Skin epidermis (tissue), 12 donors: ENCODE data around the gene PWWP2A.
"Not testable (repeated sequence)": the region's sequence is repeated elsewhere in the genome, so short reads cannot be mapped to it uniquely, and the experiment has no call there.

Experiments
- H3K27ac ChIP-seq, 21 experiments: fragments of 200-600 bp; sonication (generic) in 11 of 21; one replicate each; pipeline ENCODE4 v1.5.0; 2020; ENCODE audit warnings: mild to moderate bottlenecking in 3 of 21, inconsistent platforms in 2 of 21, moderate library complexity in 2 of 21
- H3K4me3 ChIP-seq, 7 experiments: fragments of 200-600 bp; sonication (generic) in 2 of 7; one replicate each; pipeline ENCODE4 v1.5.0; 2020; ENCODE audit warnings: inconsistent platforms in 2 of 7, mild to moderate bottlenecking in 2 of 7, moderate library complexity in 1 of 7

The PWWP2A gene

GRCh38 chr5:160082614-160083500, 36.4 kb downstream of the PWWP2A start:
- Histone ChIP-seq H3K4me3 (no peak overlapping the region), H3K27ac (no peak overlapping the region)

- H3K27ac ChIP-seq: no peak overlapping the region
Measured at GRCh38 chr5:160081495-160081894, 37.8 kb downstream of the PWWP2A start.

DNA sequence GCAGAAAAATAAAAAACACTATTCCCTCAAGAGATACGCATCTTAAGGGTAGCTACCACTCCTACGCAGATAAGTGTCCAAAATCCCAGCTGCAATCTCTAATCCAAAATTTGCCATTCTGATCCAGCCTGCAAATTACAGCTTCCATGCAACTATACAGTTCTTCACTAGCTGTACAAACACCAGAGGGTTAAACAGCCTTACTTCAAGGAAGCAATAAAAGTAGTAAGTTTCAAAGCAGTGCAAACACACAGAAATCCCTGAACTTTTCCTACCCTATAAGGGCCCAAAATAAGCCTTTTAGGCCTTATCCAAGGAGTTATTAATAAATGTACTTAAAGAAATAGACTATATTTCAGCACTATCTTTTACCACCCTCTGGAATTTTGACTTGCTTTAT, 39.5 kb downstream of the PWWP2A start:
- no peak overlapping the region for H3K27ac ChIP-seq
- H3K4me3 ChIP-seq: no peak overlapping the region

More at GRCh38 chr5:160081495-160081894, 37.8 kb downstream of the PWWP2A start:
- H3K4me3 ChIP-seq: no peak overlapping the region

GRCh38 chr5:160076997-160077396, 42.3 kb downstream of the PWWP2A start:
- Histone ChIP-seq H3K4me3 (no peak overlapping the region), H3K27ac (no peak overlapping the region)

DNA sequence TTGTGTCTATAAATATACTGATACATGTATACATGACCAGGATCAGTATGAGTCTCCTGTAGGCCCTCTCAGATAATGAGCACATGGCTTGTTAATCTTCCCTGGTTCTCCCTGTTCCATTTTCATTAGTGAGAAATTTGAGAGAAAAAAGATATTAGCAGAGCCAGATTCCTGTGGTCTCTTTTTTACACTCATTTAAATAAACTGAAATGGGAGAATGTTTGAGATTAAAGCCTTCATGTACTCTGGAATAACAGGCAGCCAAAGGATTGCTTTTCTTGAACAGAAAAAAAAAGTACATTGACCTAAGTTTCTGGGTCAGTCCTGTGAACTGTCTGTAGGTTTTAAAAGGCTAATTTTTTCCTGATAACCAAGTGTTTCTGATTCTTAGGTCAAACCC, 44.2 kb downstream of the PWWP2A start:
- H3K27ac ChIP-seq: no peak overlapping the region

DNA sequence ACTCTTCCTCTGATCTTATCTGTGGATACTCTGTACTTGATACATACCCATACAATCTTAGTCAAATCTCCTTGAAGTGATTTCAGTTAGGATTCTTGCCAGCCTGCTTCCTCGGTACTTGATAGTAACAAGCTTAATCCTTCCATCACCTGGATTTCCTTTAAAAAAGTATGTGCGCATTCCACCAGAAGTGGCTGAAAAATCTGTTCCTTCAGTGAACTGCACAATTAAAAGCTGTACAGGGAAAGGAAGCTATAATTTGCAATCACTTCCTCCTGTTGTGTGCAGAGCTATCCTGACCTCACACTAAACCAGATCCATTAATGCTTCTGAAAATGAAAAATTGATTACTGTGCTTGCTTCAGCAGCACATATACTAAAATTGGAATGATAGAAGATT, 47.3 kb downstream of the PWWP2A start:
- Histone ChIP-seq H3K4me3 (no peak overlapping the region), H3K27ac (peak overlapping the region in 1 of 21 experiments; percentile 21)

More for the DNA sequence above, 44.2 kb downstream of the PWWP2A start:
- no peak overlapping the region for H3K4me3 ChIP-seq

- Histone ChIP-seq H3K4me3 (no peak overlapping the region), H3K27ac (peak overlapping the region in 1 of 21 experiments; percentile 21)
Measured at GRCh38 chr5:160071516-160071915, 47.7 kb downstream of the PWWP2A start.

DNA sequence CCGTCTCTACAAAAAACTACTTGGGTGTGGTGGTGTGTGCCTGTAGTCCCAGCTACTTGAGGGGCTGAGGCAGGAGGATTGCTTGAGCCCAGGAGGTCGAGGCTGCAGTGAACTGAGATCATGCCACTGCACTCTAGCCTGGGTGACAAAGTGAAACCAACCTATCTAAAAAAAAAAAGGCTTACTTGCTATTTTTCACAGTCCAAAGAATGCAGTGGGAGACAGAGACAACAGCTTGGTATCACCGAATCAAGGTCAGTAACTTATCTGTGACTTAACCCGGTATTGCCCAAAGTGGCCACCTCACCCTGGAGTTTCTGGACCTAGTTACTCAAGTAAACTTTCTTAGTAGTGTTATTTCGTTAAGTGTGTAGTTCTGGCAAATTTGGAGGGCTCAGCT, 50.1 kb downstream of the PWWP2A start:
- not testable (repeated sequence) for H3K4me3 ChIP-seq, H3K27ac ChIP-seq

- Histone ChIP-seq H3K4me3 (no peak overlapping the region), H3K27ac (peak overlapping the region in 19 of 21 experiments; percentile 42 to 85 (median 71))
Measured at GRCh38 chr5:160064995-160065614, 54.1 kb downstream of the PWWP2A start.

DNA sequence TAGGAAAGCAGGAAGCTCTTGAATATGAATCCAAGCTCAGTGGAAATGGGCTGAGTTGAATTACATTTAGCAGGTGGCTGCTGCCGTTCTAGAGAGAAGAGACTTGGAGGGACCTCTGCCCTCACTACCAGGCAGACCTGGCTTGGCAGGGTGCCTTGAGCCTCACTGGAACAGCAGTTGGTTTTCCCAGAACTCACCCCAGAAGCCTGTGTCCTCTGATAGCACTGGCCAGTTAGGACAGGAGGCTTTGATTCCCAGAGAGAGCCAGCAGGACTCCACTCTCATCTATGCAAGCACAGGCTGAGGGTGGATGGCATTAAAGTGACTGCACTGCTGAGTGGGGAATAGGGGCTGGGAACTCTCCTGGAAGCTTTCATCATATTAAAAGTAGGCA, 54.8 kb downstream of the PWWP2A start:
- Histone ChIP-seq H3K4me3 (no peak overlapping the region), H3K27ac (peak overlapping the region in 20 of 21 experiments; percentile 17 to 85 (median 70))

DNA sequence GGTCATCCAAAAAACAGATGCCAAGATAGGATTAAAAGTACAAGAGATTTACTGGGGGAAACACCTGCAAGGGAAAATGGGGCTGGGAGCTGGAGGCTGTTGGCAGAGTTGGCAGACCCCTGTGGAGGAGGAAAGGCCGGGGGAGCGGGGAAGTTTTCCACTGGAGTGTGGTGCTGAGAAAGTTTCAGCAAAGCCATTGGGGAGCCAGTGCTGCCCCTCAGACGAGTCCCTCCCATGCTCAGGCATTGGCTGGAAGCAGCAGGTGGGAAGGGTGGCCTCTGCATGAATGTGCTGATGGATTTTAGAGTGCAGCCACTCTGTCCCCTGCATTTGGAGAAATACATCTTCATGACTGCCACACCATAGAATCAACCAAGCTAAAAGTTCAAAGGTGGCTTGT, 57.5 kb downstream of the PWWP2A start:
- Histone ChIP-seq H3K4me3 (no peak overlapping the region), H3K27ac (peak overlapping the region in 1 of 21 experiments; percentile 17)

- Histone ChIP-seq H3K27ac (no peak overlapping the region), H3K4me3 (no peak overlapping the region)
Measured at GRCh38 chr5:160060001-160060400, 59.2 kb downstream of the PWWP2A start.

DNA sequence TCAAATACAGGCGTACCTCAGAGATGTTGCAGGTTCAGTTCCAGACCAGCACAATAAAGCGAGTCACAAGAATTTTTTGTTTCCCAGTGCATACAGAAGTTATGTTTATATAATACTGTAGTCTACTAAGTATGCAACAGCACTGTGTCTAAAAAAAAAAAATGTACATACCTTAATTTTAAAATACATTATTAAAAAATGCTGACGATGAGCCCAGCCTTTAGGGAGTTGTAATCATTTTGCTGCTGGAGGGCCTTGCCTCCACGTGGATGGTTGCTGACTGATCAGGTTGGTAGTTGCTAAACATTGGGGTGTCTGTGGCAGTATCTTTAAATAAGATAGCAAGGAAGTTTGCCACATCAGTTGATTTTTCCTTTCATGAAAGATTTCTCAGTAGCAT, 62.0 kb downstream of the PWWP2A start:
- Histone ChIP-seq H3K27ac (no peak overlapping the region), H3K4me3 (no peak overlapping the region)

- no peak overlapping the region for H3K27ac ChIP-seq
- H3K4me3 ChIP-seq: no peak overlapping the region
Measured at GRCh38 chr5:160054831-160055230, 64.4 kb downstream of the PWWP2A start.

DNA sequence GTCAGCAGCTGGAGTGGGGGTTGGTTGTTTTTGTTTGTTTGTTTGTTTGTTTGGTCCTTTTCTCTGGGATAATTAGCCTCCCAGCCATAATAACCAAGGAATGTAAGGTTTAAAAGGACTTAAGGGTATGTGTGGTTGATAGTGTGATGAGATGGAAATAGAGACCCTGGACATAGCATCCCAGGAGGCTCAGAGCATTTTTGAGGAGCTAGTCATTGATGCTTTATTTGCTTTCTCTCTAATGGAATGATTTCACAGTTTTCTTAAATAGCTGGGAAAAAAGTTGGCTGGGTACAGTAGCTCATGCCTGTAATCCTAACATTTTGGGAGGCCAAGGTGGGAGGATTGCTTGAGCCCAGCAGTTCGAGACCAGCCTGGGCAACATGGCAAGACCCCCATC, 65.2 kb downstream of the PWWP2A start:
- no peak overlapping the region for H3K27ac ChIP-seq
- no peak overlapping the region for H3K4me3 ChIP-seq

- Histone ChIP-seq H3K4me3 (no peak overlapping the region), H3K27ac (peak overlapping the region in 1 of 21 experiments; percentile 12)
Measured at GRCh38 chr5:160049099-160049498, 70.2 kb downstream of the PWWP2A start.

DNA sequence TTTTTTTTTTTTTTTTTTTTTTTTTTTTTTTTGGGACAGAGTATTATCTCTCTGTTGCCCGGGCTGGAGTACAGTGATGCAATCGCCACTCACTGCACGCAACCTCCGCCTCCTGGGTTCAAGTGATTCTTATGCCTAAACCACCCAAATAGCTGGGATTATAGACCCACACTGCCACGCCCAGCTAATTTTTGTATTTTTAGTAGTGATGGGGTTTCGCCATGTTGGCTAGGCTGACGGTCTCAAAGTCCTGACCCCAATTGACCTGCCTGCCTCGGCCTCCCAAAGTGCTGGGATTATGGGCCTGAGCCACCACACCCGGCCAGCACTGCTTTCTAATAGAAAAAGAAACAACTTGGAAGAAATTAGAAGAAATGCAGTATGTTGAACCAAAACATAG, 71.1 kb downstream of the PWWP2A start:
- Histone ChIP-seq H3K27ac (no peak overlapping the region), H3K4me3 (no peak overlapping the region)

DNA sequence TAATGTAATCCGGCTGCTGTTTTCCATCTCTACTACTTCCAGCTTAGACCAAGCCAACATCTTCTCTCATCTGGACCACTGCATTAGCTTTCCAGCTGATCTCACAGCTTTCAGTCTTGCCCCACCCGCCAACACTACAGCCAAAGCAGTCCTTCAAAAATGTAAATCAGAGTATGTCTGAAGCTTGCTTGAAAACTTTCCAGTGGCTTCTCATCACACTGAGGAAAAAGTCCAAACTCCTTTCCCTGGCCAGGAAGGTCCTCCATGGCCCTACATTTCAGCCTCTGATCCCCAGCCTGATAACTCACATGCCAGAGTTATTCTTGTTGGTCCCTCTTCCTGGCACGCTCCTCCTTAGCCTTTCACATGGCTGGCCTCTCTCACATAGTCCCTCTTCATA, 71.8 kb downstream of the PWWP2A start:
- peak overlapping the region in 3 of 21 experiments; percentile 18 to 52 (median 20) for H3K27ac ChIP-seq
- no peak overlapping the region for H3K4me3 ChIP-seq

GRCh38 chr5:160044967-160045366, 74.3 kb downstream of the PWWP2A start:
- H3K4me3 ChIP-seq: no peak overlapping the region

GRCh38 chr5:160044391-160044804, 74.9 kb downstream of the PWWP2A start:
- H3K4me3 ChIP-seq: no peak overlapping the region
- peak overlapping the region in 1 of 21 experiments; percentile 39 for H3K27ac ChIP-seq

More at GRCh38 chr5:160044967-160045366, 74.3 kb downstream of the PWWP2A start:
- peak overlapping the region in 1 of 21 experiments; percentile 39 for H3K27ac ChIP-seq

GRCh38 chr5:160042671-160043070, 76.6 kb downstream of the PWWP2A start:
- no peak overlapping the region for H3K4me3 ChIP-seq
- no peak overlapping the region for H3K27ac ChIP-seq
